HG02870 (cell line): ENCODE results near the gene B4GALT3.

ENCODE experiments used
- ATAC-seq: cut with Tn5 transposase; IDR thresholded peaks from one replicate; pipeline ENCODE4 v1.9.1; 2021; ENCODE audit warnings: mild to moderate bottlenecking, moderate library complexity; ENCODE audit not compliant: unreplicated experiment

The B4GALT3 gene

DNA sequence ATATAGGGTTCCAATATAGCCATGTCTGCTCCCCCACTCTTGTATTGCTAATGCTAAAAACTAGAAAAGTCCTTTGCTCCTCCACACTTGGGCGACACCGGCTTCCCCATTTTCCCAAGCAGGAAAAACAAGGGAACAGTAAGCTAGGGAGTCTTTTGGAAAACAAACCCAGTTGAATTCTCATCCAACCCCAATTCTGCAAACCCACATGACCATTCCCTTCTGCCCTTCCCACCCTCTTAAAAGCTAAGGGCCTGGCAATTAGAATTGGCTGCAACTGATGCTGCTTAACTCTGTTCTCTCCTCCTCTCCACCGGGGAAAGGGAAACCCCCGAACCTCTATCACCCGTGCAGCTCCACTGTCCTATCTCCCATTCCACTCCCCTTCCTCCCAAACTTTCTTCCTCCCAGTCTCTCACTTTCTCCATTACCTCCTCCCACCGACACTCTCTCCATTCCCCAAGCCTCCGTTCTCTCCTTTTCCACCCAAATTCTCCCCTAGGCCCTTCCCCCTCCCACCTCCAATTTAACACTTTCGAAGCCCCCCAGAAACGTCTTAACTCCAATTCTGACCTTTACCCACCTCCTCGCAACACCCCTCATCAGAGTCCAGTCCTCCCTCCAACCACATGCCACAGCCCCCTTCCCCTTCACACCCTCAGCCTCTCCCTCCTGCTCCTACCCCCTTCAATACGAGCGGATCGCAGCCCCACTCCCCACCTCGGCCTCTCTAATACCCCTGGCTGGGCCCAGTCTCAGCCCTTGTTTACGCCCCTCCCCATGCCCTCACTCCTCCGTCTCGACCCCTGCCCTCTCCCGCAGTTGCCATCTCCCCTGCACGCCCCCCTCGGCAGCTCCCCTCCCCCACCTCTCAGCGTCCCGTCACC lies 45.5 kb downstream of the B4GALT3 start:
- ATAC-seq: no peak

DNA sequence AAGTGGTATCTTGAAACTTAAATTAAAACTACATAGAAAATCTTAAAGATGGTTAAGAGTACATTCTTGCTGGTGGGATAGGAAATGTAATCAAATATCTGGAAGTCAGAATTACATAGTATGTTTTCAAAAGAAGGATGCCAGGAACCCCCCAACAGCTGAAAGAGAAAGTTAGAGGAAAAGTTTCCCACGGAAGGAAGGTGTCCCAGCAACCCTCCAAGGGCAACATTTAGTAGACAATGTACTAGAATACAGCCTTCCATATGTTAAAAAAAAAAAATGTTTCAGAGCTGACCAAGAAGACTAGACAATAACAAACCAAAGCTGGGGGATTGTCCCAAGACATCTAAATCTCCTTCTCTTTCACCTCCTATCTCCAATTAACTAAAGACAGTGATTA lies 47.0 kb downstream of the B4GALT3 start:
- ATAC-seq: no peak

DNA sequence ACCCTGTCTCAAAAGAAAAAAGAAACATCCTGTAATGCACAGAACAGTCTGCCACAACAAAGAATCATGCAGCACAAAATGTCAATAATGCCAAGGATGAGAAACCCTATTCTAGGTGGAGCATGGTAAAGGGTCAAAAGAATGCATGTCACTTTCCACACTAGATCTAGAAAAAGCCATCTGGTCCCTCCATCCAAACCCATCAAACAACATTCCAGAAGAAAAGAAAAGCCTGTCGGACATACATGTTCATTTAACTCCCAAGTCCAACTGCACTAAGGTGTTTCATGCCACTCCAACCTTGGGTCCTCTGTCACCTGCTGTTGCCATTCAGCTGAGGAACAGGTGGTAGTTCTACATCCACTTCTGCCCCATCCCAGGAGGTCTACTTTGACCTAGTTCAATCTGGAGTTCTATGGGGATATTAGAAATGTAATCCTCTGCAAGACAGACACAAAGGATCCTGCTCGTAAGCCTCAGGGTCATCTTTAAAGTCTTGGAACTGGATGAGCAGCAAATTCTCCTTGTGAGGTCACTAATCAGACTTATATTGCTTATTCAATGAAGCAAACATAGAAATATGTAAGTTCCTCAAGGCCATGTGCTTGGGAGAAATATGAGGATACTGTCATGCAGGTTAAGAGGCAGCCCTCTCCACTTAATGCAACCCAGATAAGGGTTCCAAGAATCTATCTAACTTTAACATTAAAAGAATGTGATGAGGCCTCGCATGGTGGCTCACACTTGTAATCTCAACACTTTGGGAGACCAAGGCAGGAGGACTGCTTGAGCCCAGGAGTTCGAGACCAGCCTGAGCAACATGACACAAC lies 48.5 kb downstream of the B4GALT3 start:
- ATAC-seq: no peak

DNA sequence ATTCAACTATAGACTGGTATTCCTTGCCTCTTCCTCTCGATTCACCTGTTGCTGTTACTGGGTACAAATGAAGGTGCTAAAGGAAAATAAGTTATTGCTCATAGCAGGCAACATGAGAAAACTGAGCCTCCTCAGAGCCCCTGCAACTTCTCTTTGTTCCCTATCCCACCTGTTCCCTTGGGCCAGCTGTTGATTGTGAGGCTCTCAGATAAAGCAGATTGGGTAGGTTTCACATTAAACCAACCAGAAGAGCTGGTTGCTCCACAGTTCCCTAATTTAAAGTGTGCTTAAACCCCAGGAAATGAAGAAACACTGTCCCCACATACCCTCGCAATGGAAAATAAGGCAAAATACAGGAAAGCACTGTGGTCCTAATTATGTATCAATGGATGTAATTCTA lies 49.7 kb downstream of the B4GALT3 start:
- ATAC-seq: no peak

DNA sequence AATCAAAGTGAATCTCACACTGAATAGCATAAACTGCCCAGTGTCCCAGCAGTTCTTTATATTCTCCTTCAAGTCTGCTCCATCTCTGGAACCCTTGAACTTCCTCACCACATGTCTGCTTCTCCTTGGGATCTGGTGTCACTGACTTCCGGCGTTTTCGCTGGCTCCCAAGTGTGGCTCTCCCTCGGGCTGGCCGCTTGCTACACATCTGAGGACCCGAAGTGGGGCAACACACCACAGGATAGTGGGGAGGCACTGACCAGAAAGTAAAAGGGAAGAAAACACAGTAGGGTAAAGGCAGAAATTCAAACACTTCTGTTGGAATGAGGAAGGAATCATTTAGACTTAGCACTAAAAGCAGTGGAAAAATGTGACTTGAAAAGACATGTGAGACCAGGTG lies 54.3 kb downstream of the B4GALT3 start:
- ATAC-seq: no peak

DNA sequence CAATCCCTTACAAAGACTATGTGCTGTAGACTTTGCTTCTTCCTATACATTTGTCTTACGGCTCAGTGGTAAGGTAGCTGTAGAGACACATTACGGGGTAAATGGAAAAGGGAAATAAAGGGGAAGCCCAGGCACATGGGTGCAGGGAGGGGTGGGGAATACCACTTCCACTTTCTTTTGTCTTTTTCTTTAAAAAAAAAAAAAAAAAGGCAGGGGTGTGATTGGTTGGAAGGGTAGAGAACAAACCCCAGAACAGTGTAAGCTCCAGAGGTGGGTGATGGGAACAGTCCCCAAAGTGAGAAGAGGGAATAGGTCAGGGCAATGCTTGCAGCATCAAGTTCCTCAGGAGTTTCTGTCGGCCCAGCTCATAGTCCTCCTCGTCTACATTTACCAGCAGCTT lies 55.5 kb downstream of the B4GALT3 start:
- no peak for ATAC-seq
